Tibial artery (tissue), 4 donors: Measurements from ENCODE around the gene MAPK1.
"Not testable (repeated sequence)": the region's sequence is repeated elsewhere in the genome, so short reads cannot be mapped to it uniquely, and the experiment has no call there.

Experiments
- DNase-seq, 2 donors: peaks; one replicate each; pipeline ENCODE4 v3.0.0-alpha.2; 2019
- H3K27ac ChIP-seq, 2 donors: fragments of 200-600 bp; sonication (generic) in 1 of 2; 1 replicate in 1 of 2; 2 replicates in 1 of 2; pipeline ENCODE4 v1.5.1; 2018 to 2019; ENCODE audit warnings: mild to moderate bottlenecking in 1 of 2
- H3K27me3 ChIP-seq, 2 donors: fragments of 200-600 bp; sonication (generic) in 1 of 2; one replicate each; pipeline versions ENCODE4 v1.5.1 to v1.6.0; 2016 to 2019
- H3K36me3 ChIP-seq, 3 donors: fragments of 200-600 bp; sonication (generic) in 2 of 3; one replicate each; pipeline ENCODE4 v1.5.1; 2016 to 2019; ENCODE audit warnings: mild to moderate bottlenecking in 2 of 3
- H3K4me1 ChIP-seq, 4 donors: fragments of 200-600 bp; sonication (generic) in 2 of 4; 1 replicate in 3 of 4; 2 replicates in 1 of 4; pipeline ENCODE4 v1.5.1; 2016 to 2019
- H3K4me3 ChIP-seq, 2 donors: fragments of 200-600 bp; sonication (generic) in 1 of 2; 1 replicate in 1 of 2; 2 replicates in 1 of 2; pipeline ENCODE4 v1.5.1; 2018 to 2019; ENCODE audit warnings: mild to moderate bottlenecking in 2 of 2
- H3K9me3 ChIP-seq, 3 donors: fragments of 200-600 bp; sonication (generic) in 1 of 3; one replicate each; pipeline ENCODE4 v1.5.1; 2016 to 2019
- intact Hi-C: fragments of 100-400 bp; cut with DNase I; formaldehyde crosslinking; loops from one replicate; pipeline ENCODE4 v1.15.0; 2023; ENCODE audit warnings: low total_unique reads
- TF ChIP-seq, protein P1 (sequence below), 2 experiments: fragments of 200-600 bp in 1 of 2; fragments of 450-650 bp in 1 of 2; IDR thresholded peaks; one replicate each; pipeline ENCODE4 v1.5.1; 2017 to 2019; ENCODE audit warnings: antibody characterized with exemption in 2 of 2, mild to moderate bottlenecking in 1 of 2, moderate library complexity in 1 of 2

The MAPK1 gene

DNA sequence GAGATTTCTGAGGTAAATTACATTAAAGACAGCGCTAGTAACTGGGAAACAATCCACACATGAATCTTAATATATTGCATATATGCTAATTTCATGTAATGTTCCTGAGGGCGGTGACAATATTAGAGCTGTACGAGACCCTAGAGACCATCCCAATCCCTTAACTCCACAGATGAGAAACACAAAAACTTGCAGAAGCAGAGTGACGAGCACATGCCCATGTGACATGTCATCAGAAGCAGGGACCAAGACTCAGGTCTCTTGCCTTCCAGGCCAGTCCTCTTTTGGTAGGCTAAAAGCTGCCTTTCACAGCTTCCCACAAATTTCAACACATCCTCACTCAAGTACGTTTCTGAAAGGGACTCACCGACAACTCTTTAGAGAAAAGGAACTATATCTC lies 11.8 kb downstream of the MAPK1 start:
- DNase-seq = no peak
- Histone ChIP-seq H3K4me1 (peaks cover 0 to 87% (median 26%) of the 10 kb centered on the region in 4 donors), H3K36me3 (peaks cover 0 to 5% (median 0%) of the 10 kb centered on the region in 3 donors), H3K27me3 (no peaks in the 10 kb centered on the region), H3K4me3 (no peak overlapping the region), H3K9me3 (no peaks in the 10 kb centered on the region), H3K27ac (peak overlapping the region in 1 of 2 donors; percentile 7)
- intact Hi-C loops = no loop called here
- TF ChIP-seq, protein P1, sequence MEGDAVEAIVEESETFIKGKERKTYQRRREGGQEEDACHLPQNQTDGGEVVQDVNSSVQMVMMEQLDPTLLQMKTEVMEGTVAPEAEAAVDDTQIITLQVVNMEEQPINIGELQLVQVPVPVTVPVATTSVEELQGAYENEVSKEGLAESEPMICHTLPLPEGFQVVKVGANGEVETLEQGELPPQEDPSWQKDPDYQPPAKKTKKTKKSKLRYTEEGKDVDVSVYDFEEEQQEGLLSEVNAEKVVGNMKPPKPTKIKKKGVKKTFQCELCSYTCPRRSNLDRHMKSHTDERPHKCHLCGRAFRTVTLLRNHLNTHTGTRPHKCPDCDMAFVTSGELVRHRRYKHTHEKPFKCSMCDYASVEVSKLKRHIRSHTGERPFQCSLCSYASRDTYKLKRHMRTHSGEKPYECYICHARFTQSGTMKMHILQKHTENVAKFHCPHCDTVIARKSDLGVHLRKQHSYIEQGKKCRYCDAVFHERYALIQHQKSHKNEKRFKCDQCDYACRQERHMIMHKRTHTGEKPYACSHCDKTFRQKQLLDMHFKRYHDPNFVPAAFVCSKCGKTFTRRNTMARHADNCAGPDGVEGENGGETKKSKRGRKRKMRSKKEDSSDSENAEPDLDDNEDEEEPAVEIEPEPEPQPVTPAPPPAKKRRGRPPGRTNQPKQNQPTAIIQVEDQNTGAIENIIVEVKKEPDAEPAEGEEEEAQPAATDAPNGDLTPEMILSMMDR (IDR thresholded peaks at IDR 0.05) = no peak

DNA sequence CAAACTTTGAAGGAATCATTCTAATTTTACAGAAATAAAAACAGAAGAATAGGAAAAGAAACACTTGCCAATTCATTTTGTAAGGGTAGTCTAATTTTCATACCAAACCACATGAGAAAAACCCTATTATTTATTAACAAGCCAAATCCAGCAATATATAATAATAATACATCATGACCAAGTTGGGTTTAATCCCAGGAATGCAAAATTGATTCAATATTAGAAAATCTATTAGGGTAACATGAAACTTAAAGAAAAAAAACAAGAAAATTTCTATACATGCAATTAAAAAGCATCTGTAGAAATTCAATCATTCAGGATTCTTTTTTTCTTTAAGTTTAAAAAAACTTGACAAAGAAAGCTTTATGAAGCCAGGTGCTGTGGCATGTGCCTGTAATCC lies 16.8 kb downstream of the MAPK1 start:
- intact Hi-C loops = no loop called here
- H3K27ac ChIP-seq = peak overlapping the region; percentile 63 to 66

DNA sequence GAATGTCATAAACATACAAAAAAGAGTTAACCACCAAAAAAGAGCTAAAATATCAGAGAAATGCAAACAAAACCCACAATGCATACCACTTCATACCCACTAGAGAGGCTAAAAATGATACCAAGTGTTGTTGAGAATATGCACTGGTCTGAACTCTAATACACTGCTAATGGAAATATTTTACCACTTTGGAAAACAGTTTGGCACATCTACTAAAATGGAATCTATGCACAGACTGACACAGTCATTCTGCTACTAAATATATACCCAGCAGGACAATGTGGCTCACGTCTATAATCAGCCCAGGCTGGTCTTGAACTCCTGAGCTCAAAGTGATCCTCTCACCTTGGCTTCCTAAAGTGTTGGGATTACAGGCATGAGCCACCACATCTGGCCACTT lies 18.0 kb downstream of the MAPK1 start:
- Histone ChIP-seq H3K4me1 (peaks cover 0 to 84% (median 25%) of the 10 kb centered on the region in 4 donors), H3K4me3 (no peak overlapping the region), H3K27ac (peak overlapping the region; percentile 63 to 66), H3K36me3 (peaks cover 0 to 5% (median 0%) of the 10 kb centered on the region in 3 donors), H3K9me3 (no peaks in the 10 kb centered on the region), H3K27me3 (no peaks in the 10 kb centered on the region)
- TF ChIP-seq, protein P1 (IDR thresholded peaks at IDR 0.05) = no peak
- DNase-seq = no peak
- intact Hi-C loops = no loop called here

More for the DNA sequence above, 16.8 kb downstream of the MAPK1 start:
- H3K4me1 ChIP-seq = peaks cover 0 to 84% (median 20%) of the 10 kb centered on the region in 4 donors
- H3K4me3 ChIP-seq = no peak overlapping the region
- H3K9me3 ChIP-seq = no peaks in the 10 kb centered on the region
- TF ChIP-seq, protein P1 (IDR thresholded peaks at IDR 0.05) = no peak
- H3K27me3 ChIP-seq = no peaks in the 10 kb centered on the region
- no peak for DNase-seq
- H3K36me3 ChIP-seq = peaks cover 0 to 5% (median 0%) of the 10 kb centered on the region in 3 donors

DNA sequence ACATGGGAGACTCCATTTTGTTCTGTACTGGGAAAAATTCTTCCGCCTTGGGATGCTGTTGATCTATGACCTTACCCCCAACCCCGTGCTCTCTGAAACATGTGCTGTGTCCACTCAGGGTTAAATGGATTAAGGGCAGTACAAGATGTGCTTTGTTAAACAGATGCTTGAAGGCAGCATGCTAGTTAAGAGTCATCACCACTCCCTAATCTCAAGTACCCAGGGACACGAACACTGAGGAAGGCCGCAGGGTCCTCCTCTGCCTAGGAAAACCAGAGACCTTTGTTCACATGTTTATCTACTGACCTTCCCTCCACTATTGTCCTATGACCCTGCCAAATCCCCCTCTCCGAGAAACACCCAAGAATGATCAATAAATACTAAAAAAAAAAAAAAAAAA lies 19.4 kb downstream of the MAPK1 start:
- peaks cover 0 to 83% (median 31%) of the 10 kb centered on the region in 4 donors for H3K4me1 ChIP-seq
- H3K36me3 ChIP-seq, H3K9me3 ChIP-seq, H3K4me3 ChIP-seq, H3K27me3 ChIP-seq, intact Hi-C loops, DNase-seq, H3K27ac ChIP-seq: not testable (repeated sequence)

DNA sequence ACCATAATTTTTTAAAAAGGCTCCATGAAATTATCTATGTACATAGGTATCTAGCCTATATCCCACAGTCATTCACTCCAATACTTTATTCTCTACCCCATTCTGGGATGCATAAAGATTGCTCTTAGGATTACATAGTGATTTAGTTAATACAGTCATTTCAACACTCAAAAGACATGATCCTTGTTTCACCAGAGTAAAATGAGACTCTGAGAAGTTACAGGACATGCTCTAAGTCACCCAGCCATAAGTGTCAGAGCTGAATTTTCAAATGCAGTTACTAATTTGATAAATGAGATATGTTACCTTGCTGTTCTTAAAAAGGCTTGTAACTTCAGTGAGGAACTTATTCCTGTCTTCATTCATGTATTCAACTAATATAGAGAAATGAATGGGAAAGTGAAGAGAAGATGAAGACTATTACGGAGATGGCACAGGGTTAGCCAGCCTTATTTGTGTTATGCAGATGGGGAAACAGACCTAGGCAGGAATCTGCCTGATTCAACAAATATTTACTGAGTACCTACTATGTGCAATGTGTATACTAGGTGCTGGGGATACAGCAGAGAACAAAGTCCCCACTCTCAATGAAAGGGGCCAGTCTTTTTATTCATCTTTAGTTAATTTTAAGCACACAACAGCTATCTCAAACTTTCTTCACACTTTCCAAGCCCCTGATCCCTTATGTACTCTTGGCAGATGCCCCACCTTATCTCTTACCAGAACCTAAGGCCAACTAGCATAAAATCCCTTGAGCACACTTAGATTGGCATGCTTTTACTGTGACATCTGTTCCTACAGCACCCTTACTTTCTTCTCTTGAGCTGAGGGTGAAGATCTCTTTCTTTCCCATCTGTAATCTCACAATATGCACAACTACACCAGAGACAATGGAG lies 21.6 kb downstream of the MAPK1 start:
- Histone ChIP-seq H3K36me3 (no peaks in the 10 kb centered on the region), H3K4me1 (peaks cover 0 to 70% (median 32%) of the 10 kb centered on the region in 4 donors), H3K27ac (no peak overlapping the region), H3K9me3 (no peaks in the 10 kb centered on the region), H3K4me3 (no peak overlapping the region), H3K27me3 (no peaks in the 10 kb centered on the region)
- TF ChIP-seq, protein P1 (IDR thresholded peaks at IDR 0.05) = no peak
- no peak for DNase-seq
- intact Hi-C loops = no loop called here

DNA sequence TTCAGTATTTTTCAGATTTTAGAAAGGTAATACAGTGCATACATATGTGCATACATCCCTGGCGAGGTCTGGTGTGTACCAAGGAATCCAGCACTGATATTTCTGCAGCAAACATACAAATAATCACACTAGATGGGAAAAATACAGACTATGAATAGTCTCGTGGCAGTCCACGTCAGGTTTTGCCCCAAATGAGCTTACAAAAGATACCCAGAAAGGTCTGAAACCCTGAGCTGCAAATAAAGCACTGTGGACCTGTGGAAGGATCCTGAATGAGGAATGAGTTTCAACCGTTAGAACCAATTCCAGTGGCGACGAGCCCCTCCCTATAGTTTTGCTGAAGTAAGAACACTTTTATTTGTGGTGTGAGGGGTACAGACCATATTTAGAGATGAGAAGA lies 24.5 kb downstream of the MAPK1 start:
- Histone ChIP-seq H3K4me3 (no peak overlapping the region), H3K4me1 (peaks cover 0 to 57% (median 22%) of the 10 kb centered on the region in 4 donors), H3K9me3 (no peaks in the 10 kb centered on the region), H3K36me3 (no peaks in the 10 kb centered on the region), H3K27ac (no peak overlapping the region), H3K27me3 (no peaks in the 10 kb centered on the region)
- DNase-seq = no peak
- intact Hi-C loops = no loop called here
- TF ChIP-seq, protein P1 (IDR thresholded peaks at IDR 0.05) = no peak
